ENCODE measurements around the gene EZH1.
A peak's percentile ranks its signal among the peaks of the same experiment; 100 is the strongest.

EZH1 gene

GRCh38 chr17:42677012-42677857 lies 67.6 kb downstream of the EZH1 start:
- peak overlapping the region; percentile 81 for H3K4me3 ChIP-seq (ENCODE audit: low read depth, low read length)
- in situ Hi-C loops (cut with HindIII; ENCODE audit: low sequenced_read_pairs) = no loop called here
- peak; percentile 100 for DNase-seq (ENCODE audit: low read depth, low spot score)
- TF ChIP-seq CTCF (IDR thresholded peaks at IDR 0.05; ENCODE audit: low read depth, low read length) = no peak

- DNase-seq (ENCODE audit: low read depth, low spot score) = no peak
- in situ Hi-C loops (cut with HindIII; ENCODE audit: low sequenced_read_pairs) = no loop called here
- H3K4me3 ChIP-seq (ENCODE audit: low read depth, low read length) = peak within 1 kb of the TSS; percentile 81
- no peak for TF ChIP-seq CTCF (IDR thresholded peaks at IDR 0.05; ENCODE audit: low read depth, low read length)
Measured at GRCh38 chr17:42676424-42677011, 68.3 kb downstream of the EZH1 start, which contains the start of gene PLEKHH3. TSS of gene PLEKHH3 (minus strand) at chr17:42676994. CDS start at chr17:42676563, 431 bp downstream.

- in situ Hi-C loops (cut with HindIII; ENCODE audit: low sequenced_read_pairs) = no loop called here
- H3K4me3 ChIP-seq (ENCODE audit: low read depth, low read length) = peak overlapping the region; percentile 81
- TF ChIP-seq CTCF (IDR thresholded peaks at IDR 0.05; ENCODE audit: low read depth, low read length) = no peak
- peak; percentile 47 for DNase-seq (ENCODE audit: low read depth, low spot score)
Measured at GRCh38 chr17:42675965-42676423, 68.8 kb downstream of the EZH1 start.

GRCh38 chr17:42675348-42675964 lies 69.4 kb downstream of the EZH1 start:
- H3K4me3 ChIP-seq (ENCODE audit: low read depth, low read length) = peak overlapping the region; percentile 81
- no peak for TF ChIP-seq CTCF (IDR thresholded peaks at IDR 0.05; ENCODE audit: low read depth, low read length)
- DNase-seq (ENCODE audit: low read depth, low spot score) = no peak
- in situ Hi-C loops (cut with HindIII; ENCODE audit: low sequenced_read_pairs) = no loop called here

GRCh38 chr17:42674755-42675347 lies 70.0 kb downstream of the EZH1 start:
- H3K4me3 ChIP-seq (ENCODE audit: low read depth, low read length) = peak overlapping the region; percentile 81
- DNase-seq (ENCODE audit: low read depth, low spot score) = no peak
- no peak for TF ChIP-seq CTCF (IDR thresholded peaks at IDR 0.05; ENCODE audit: low read depth, low read length)
- in situ Hi-C loops (cut with HindIII; ENCODE audit: low sequenced_read_pairs) = no loop called here
